Measurements from ENCODE around the gene ACSS3.

The ACSS3 gene

DNA sequence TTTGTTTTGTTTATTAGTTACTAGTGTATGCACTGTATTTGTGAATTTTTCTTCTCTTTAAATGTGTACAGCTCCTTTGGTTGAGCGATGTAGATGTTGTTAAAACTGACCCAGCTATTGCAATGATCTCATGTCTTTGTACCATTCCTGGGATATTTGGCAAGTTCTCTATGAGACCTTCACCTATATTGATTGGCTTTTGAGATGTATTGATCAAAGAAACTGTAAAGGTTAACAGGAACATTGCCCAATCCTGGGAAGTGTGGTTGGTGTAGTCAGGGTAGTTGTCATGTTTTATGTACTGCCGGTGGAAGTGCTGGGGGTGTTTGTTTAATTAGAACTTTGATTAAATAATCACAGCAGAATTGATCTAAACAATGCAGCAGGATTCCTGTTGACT lies 43.1 kb downstream of the ACSS3 start:
- TF ChIP-seq ZNF311 (tag by site-specific recombination; IDR thresholded peaks at IDR 0.05; ENCODE audit: borderline replicate concordance) (no peak), ZNF398 (tag by site-specific recombination; IDR thresholded peaks at IDR 0.05) (no peak), ZNF211 (tag by site-specific recombination; IDR thresholded peaks at IDR 0.05; ENCODE audit: low read depth) (no peak), ZNF366 (tag by site-specific recombination; conservative IDR thresholded peaks at IDR 0.05) (no peak), ZNF140 (tag by site-specific recombination; IDR thresholded peaks at IDR 0.05) (no peak), SCRT2 (tag by site-specific recombination; IDR thresholded peaks at IDR 0.05) (no peak), ZNF529 (tag by site-specific recombination; IDR thresholded peaks at IDR 0.05; ENCODE audit: insufficient replicate concordance) (no peak), ZSCAN18 (tag by site-specific recombination; IDR thresholded peaks at IDR 0.05) (no peak), ZNF48 (tag by site-specific recombination; IDR thresholded peaks at IDR 0.05) (no peak), ZBTB49 (tag by site-specific recombination; IDR thresholded peaks at IDR 0.05; ENCODE audit: low read depth) (no peak), ZNF175 (tag by site-specific recombination; IDR thresholded peaks at IDR 0.05) (no peak), ZXDB (tag by site-specific recombination; IDR thresholded peaks at IDR 0.05) (no peak)
- ChIA-PET CTCF (interaction anchor here (1.4 kb wide), 1 partner anchor 8 kb away, joined by 5 read pairs; no protein-coding TSS in a partner anchor), POLR2A (no interaction called here)
- H3K4me3 ChIP-seq (ENCODE audit: low read depth, low read length), result no peak overlapping the region
- no peak overlapping the region for H3K27ac ChIP-seq (ENCODE audit: extremely low read depth, low read depth, low read length)
- no peaks in the 10 kb centered on the region for H3K4me1 ChIP-seq (ENCODE audit: control insufficient read depth, insufficient read depth, low read length)
- H3K36me3 ChIP-seq (ENCODE audit: control insufficient read depth in 2 of 2, insufficient read depth in 1 of 2, low read length in 2 of 2), result no peaks in the 10 kb centered on the region
- H3K9me3 ChIP-seq (ENCODE audit: control insufficient read depth, insufficient read depth, low read depth, low read length), result no peaks in the 10 kb centered on the region

- no peak overlapping the region for H3K4me3 ChIP-seq (ENCODE audit: low read depth, low read length)
- H3K9me3 ChIP-seq (ENCODE audit: control insufficient read depth, insufficient read depth, low read depth, low read length), result no peaks in the 10 kb centered on the region
- no peak overlapping the region for H3K27ac ChIP-seq (ENCODE audit: extremely low read depth, low read depth, low read length)
- ChIA-PET POLR2A (no interaction called here), CTCF (no interaction called here)
- H3K4me1 ChIP-seq (ENCODE audit: control insufficient read depth, insufficient read depth, low read length), result no peaks in the 10 kb centered on the region
- no peaks in the 10 kb centered on the region for H3K36me3 ChIP-seq (ENCODE audit: control insufficient read depth in 2 of 2, insufficient read depth in 1 of 2, low read length in 2 of 2)
- TF ChIP-seq, protein P1, sequence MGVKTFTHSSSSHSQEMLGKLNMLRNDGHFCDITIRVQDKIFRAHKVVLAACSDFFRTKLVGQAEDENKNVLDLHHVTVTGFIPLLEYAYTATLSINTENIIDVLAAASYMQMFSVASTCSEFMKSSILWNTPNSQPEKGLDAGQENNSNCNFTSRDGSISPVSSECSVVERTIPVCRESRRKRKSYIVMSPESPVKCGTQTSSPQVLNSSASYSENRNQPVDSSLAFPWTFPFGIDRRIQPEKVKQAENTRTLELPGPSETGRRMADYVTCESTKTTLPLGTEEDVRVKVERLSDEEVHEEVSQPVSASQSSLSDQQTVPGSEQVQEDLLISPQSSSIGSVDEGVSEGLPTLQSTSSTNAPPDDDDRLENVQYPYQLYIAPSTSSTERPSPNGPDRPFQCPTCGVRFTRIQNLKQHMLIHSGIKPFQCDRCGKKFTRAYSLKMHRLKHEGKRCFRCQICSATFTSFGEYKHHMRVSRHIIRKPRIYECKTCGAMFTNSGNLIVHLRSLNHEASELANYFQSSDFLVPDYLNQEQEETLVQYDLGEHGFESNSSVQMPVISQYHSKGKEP (tag by site-specific recombination; IDR thresholded peaks at IDR 0.05), result no peak
- no peak for TF ChIP-seq ZEB2 (tag by site-specific recombination; IDR thresholded peaks at IDR 0.05)
- TF ChIP-seq HOXA7 (CRISPR knock-in tag; IDR thresholded peaks at IDR 0.05; ENCODE audit: borderline replicate concordance), result no peak
- peak; percentile 73 for TF ChIP-seq ZNF146 (tag by site-specific recombination; IDR thresholded peaks at IDR 0.05)
- TF ChIP-seq, protein P2, sequence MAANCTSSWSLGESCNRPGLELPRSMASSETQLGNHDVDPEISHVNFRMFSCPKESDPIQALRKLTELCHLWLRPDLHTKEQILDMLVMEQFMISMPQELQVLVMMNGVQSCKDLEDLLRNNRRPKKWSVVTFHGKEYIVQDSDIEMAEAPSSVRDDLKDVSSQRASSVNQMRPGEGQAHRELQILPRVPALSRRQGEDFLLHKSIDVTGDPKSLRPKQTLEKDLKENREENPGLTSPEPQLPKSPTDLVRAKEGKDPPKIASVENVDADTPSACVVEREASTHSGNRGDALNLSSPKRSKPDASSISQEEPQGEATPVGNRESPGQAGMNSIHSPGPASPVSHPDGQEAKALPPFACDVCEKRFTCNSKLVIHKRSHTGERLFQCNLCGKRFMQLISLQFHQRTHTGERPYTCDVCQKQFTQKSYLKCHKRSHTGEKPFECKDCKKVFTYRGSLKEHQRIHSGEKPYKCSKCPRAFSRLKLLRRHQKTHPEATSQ (tag by site-specific recombination; IDR thresholded peaks at IDR 0.05), result no peak
- TF ChIP-seq, protein P3, sequence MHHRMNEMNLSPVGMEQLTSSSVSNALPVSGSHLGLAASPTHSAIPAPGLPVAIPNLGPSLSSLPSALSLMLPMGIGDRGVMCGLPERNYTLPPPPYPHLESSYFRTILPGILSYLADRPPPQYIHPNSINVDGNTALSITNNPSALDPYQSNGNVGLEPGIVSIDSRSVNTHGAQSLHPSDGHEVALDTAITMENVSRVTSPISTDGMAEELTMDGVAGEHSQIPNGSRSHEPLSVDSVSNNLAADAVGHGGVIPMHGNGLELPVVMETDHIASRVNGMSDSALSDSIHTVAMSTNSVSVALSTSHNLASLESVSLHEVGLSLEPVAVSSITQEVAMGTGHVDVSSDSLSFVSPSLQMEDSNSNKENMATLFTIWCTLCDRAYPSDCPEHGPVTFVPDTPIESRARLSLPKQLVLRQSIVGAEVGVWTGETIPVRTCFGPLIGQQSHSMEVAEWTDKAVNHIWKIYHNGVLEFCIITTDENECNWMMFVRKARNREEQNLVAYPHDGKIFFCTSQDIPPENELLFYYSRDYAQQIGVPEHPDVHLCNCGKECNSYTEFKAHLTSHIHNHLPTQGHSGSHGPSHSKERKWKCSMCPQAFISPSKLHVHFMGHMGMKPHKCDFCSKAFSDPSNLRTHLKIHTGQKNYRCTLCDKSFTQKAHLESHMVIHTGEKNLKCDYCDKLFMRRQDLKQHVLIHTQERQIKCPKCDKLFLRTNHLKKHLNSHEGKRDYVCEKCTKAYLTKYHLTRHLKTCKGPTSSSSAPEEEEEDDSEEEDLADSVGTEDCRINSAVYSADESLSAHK (tag by site-specific recombination; IDR thresholded peaks at IDR 0.05), result no peak
- TF ChIP-seq RBAK (tag by site-specific recombination; IDR thresholded peaks at IDR 0.05), result no peak
- no peak for TF ChIP-seq ZNF768 (tag by site-specific recombination; IDR thresholded peaks at IDR 0.05)
- no peak for TF ChIP-seq IKZF3 (tag by site-specific recombination; IDR thresholded peaks at IDR 0.05)
Measured at GRCh38 chr12:81123611-81124010, 45.7 kb downstream of the ACSS3 start.
